A673 (cell line): Measurements from ENCODE around the gene AKR1D1.

Experiments
- CTCF ChIP-seq: fragments of 300-800, 200-600 bp; sonication (generic); conservative IDR thresholded peaks from 2 replicates; pipeline ENCODE4 v1.5.1; 2017; ENCODE audit warnings: low read depth, mild to moderate bottlenecking, antibody characterized with exemption, low read length, moderate library complexity, mixed read lengths
- EZH2 ChIP-seq: fragments of 200-600 bp; sonication (generic); IDR thresholded peaks from 2 replicates; pipeline ENCODE4 v1.6.1; 2017; ENCODE audit warnings: borderline replicate concordance, low read depth, mild to moderate bottlenecking, mixed read lengths, antibody characterized with exemption, low read length; ENCODE audit not compliant: poor library complexity, severe bottlenecking

GRCh38 chr7:138083859-138084258, 7.6 kb downstream of the AKR1D1 start:
- TF ChIP-seq EZH2 (no peak), CTCF (no peak)
